ENCODE measurements around the gene ZFYVE27.
A peak's percentile ranks its signal among the peaks of the same experiment; 100 is the strongest.

Gene ZFYVE27

DNA sequence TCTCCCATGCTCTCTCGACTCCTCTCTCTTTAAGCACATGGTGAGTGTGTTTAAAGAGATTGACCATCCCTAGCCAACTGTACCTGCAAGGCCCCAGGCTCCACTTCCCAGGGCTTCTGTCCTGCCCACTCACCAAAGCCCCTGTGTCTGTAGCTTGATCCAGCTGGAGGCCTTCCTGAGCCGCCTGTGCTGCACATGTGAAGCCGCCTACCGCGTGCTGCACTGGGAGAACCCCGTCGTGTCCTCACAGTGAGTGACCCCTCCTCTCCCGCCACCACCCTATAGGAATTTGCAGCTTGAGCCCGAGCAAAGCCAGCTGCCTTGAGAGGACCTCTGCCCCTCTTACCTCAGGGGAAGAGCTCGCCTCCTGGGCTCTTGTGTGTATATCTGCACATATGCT is 11.2 kb downstream of the ZFYVE27 start:
- TF ChIP-seq, protein P1, sequence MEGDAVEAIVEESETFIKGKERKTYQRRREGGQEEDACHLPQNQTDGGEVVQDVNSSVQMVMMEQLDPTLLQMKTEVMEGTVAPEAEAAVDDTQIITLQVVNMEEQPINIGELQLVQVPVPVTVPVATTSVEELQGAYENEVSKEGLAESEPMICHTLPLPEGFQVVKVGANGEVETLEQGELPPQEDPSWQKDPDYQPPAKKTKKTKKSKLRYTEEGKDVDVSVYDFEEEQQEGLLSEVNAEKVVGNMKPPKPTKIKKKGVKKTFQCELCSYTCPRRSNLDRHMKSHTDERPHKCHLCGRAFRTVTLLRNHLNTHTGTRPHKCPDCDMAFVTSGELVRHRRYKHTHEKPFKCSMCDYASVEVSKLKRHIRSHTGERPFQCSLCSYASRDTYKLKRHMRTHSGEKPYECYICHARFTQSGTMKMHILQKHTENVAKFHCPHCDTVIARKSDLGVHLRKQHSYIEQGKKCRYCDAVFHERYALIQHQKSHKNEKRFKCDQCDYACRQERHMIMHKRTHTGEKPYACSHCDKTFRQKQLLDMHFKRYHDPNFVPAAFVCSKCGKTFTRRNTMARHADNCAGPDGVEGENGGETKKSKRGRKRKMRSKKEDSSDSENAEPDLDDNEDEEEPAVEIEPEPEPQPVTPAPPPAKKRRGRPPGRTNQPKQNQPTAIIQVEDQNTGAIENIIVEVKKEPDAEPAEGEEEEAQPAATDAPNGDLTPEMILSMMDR (IDR thresholded peaks at IDR 0.05; ENCODE audit: insufficient read depth, low read depth, low read length, missing control alignments) = no peak
- DNase-seq (ENCODE audit: low read depth) = no peak
- H3K4me3 ChIP-seq (ENCODE audit: low read depth, low read length) = no peak overlapping the region

DNA sequence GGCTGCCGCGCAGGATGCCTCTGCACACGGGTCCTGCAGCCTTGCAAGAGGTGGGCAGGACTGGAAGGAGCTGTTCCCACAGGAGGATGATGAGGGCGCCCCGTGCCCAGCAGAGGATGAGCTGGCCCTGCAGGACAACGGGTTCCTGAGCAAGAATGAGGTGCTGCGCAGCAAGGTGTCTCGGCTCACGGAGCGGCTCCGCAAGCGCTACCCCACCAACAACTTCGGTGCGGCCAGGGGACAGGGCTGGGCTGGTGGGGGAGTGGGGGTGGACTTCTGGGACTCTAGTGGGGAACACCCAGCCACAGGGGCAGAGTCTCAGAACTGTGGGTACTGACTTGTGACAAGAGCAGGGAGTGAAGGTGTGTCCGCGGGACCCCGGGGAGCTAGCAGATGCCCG is 16.0 kb downstream of the ZFYVE27 start:
- no peak overlapping the region for H3K4me3 ChIP-seq (ENCODE audit: low read depth, low read length)
- no peak for DNase-seq (ENCODE audit: low read depth)
- TF ChIP-seq, protein P1 (IDR thresholded peaks at IDR 0.05; ENCODE audit: insufficient read depth, low read depth, low read length, missing control alignments) = no peak

DNA sequence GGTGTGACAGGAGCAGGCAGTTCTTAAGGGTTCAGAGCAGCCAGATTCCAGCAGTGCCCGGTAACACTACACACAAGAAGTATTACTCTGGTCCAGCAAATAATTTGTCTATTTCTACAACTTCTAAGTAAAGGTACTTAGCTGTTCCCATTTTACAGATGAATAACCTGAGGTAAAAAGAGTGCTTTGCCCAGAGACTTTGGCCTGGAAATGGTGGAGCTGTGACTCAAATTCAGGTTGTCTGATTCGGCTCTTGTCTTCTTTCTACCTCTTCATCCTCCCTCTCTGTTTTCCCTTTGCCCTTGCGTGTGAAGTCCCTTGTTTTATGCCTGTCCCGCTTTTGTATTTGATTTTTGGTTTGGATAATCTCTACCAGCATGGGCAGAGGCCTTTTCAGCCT is 17.8 kb downstream of the ZFYVE27 start:
- TF ChIP-seq, protein P1 (IDR thresholded peaks at IDR 0.05; ENCODE audit: insufficient read depth, low read depth, low read length, missing control alignments) = no peak
- no peak for DNase-seq (ENCODE audit: low read depth)
- H3K4me3 ChIP-seq (ENCODE audit: low read depth, low read length) = no peak overlapping the region

DNA sequence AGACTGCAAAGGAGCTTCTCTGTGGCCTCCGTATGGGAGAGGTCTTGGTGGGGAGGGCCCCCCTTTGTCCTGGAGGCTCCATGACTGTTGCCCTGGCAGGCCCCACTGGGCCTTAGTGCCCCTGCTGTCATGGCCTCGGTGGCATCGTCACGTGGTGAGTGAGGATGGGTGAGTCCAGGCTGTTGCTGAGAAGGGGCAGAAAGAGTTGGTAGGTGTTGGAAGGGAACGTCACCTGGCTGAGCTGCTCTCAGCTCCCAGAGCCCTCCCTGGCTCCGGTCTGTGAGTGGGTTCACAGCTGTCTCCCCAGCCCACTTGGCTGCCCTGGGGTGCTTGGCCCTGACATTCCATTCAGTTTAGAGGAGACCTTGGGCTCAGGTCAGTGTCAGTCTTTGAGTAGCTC is 18.8 kb downstream of the ZFYVE27 start:
- no peak overlapping the region for H3K4me3 ChIP-seq (ENCODE audit: low read depth, low read length)
- DNase-seq (ENCODE audit: low read depth) = no peak
- TF ChIP-seq, protein P1 (IDR thresholded peaks at IDR 0.05; ENCODE audit: insufficient read depth, low read depth, low read length, missing control alignments) = no peak

DNA sequence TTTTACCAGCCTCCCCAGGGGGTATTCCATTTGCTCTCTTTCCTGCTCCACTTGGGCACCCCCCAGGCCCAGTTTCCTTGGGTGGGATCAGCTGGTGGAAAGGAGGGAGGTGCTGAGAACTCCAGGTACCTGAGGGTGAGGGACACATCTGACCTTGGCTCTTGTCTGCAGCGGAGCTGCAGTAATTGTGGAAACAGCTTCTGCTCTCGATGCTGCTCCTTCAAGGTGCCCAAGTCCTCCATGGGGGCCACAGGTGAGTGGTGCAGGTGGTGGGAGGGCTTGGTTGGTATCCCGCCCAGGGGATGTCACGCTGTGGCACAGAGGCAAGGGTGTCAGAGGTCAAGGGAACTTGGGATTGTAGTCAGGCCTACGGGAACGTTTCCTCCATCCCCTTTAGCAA is 20.5 kb downstream of the ZFYVE27 start:
- TF ChIP-seq, protein P1 (IDR thresholded peaks at IDR 0.05; ENCODE audit: insufficient read depth, low read depth, low read length, missing control alignments) = no peak
- H3K4me3 ChIP-seq (ENCODE audit: low read depth, low read length) = no peak overlapping the region
- no peak for DNase-seq (ENCODE audit: low read depth)

DNA sequence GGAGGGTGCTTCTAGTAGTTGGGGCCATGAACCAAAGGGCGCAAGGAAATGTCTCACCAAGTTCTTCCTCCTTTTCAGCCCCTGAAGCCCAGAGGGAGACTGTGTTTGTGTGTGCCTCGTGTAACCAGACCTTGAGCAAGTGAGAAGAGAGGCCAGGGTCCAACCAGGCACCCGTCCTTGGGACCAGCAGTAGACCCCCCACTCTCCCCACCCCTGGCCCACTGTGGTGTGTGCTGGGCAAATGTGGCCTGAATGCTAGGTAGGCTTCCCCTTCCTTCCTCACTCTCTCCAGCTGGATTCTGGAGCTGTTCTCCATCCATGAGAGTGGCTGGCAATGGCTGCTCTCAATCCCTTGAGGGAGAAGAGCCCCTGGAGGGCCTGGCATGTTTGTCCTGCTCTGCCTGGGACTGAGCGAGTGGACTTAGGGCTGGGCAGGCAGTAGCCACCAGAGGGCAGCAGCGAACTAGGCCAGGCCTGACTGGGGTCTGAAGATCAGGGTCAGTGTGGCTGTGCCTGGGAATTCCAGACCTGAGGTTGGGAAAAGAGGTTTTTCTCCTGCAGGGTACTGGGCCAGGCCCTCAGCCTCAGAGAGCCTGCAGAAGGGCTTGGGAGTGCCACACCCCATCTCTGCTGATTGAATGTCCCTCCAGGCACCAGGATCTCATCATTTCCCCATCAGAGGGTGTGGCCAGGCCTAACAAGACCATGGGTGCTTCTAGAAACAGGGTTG is 22.4 kb downstream of the ZFYVE27 start:
- no peak overlapping the region for H3K4me3 ChIP-seq (ENCODE audit: low read depth, low read length)
- DNase-seq (ENCODE audit: low read depth) = peak; percentile 59
- TF ChIP-seq, protein P1 (IDR thresholded peaks at IDR 0.05; ENCODE audit: insufficient read depth, low read depth, low read length, missing control alignments) = peak; percentile 85

DNA sequence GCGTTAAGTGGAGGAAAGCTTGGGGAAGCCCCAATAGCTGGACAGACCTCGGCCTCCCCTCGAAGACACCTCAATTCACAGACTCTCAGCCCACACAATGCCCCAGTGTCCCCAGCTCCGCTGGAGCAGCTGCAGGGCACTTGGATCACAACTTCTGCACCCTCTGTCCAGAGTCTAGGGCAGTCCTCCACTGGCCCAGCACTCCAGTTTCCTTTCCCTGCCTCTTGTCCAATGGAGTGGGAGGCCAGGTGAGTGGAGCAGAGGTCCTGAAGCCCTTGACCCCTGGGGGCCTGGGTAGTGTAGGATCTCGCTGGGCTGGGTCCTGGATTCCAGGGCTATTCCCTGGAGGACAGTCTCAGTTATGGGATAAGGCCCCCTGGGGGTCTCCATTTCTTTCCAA is 23.0 kb downstream of the ZFYVE27 start:
- TF ChIP-seq, protein P1 (IDR thresholded peaks at IDR 0.05; ENCODE audit: insufficient read depth, low read depth, low read length, missing control alignments) = no peak
- H3K4me3 ChIP-seq (ENCODE audit: low read depth, low read length) = no peak overlapping the region
- no peak for DNase-seq (ENCODE audit: low read depth)

Data from GM12865 (cell line).